Stimulated activated naive CD8-positive, alpha-beta T cell treated with anti-CD3 and anti-CD28 coated beads, Interleukin-15, Interleukin-2, amounts not matched to agents 100 ng/mL and 50 ng/mL, for 24 hours (primary cell): ENCODE results near the gene SLC25A47.
"Not testable (repeated sequence)": the region's sequence is repeated elsewhere in the genome, so short reads cannot be mapped to it uniquely, and the experiment has no call there.

Source experiments
- H3K27ac Mint-ChIP-seq: one replicate; pipeline ENCODE4 v1.8.0; 2021; ENCODE audit warnings: mild to moderate bottlenecking, mixed read lengths
- H3K27me3 Mint-ChIP-seq: one replicate; pipeline ENCODE4 v1.8.0; 2021; ENCODE audit warnings: mixed read lengths
- H3K36me3 Mint-ChIP-seq: one replicate; pipeline ENCODE4 v1.8.0; 2021; ENCODE audit warnings: low read depth, mixed read lengths
- H3K4me1 Mint-ChIP-seq: one replicate; pipeline ENCODE4 v1.8.0; 2021; ENCODE audit warnings: low read depth, mixed read lengths
- H3K4me3 Mint-ChIP-seq: one replicate; pipeline ENCODE4 v1.8.0; 2021; ENCODE audit warnings: mild to moderate bottlenecking, mixed read lengths
- H3K9me3 Mint-ChIP-seq: one replicate; pipeline ENCODE4 v1.8.0; 2021; ENCODE audit warnings: mixed read lengths

Gene SLC25A47

GRCh38 chr14:100336618-100337530 lies 13.7 kb downstream of the SLC25A47 start:
- no peak overlapping the region for H3K4me3 Mint-ChIP-seq
- H3K27me3 Mint-ChIP-seq: no peaks in the 10 kb centered on the region
- H3K4me1 Mint-ChIP-seq: peaks cover 18% of the 10 kb centered on the region
- no peak overlapping the region for H3K27ac Mint-ChIP-seq
- H3K9me3 Mint-ChIP-seq: no peaks in the 10 kb centered on the region
- peaks cover 66% of the 10 kb centered on the region for H3K36me3 Mint-ChIP-seq

GRCh38 chr14:100339766-100340422 lies 16.8 kb downstream of the SLC25A47 start:
- Mint-ChIP-seq H3K4me3 (no peak overlapping the region), H3K27me3 (no peaks in the 10 kb centered on the region), H3K36me3 (peaks cover 81% of the 10 kb centered on the region), H3K27ac (peak overlapping the region; percentile 80), H3K9me3 (no peaks in the 10 kb centered on the region), H3K4me1 (peaks cover 33% of the 10 kb centered on the region)

- H3K4me1 Mint-ChIP-seq: peaks cover 33% of the 10 kb centered on the region
- peak overlapping the region; percentile 80 for H3K27ac Mint-ChIP-seq
- no peaks in the 10 kb centered on the region for H3K27me3 Mint-ChIP-seq
- H3K9me3 Mint-ChIP-seq: no peaks in the 10 kb centered on the region
- H3K36me3 Mint-ChIP-seq: peaks cover 78% of the 10 kb centered on the region
- H3K4me3 Mint-ChIP-seq: no peak overlapping the region
These were observed 17.3 kb downstream of the SLC25A47 start for GRCh38 chr14:100340423-100340813.

GRCh38 chr14:100341301-100342031 lies 18.3 kb downstream of the SLC25A47 start:
- no peaks in the 10 kb centered on the region for H3K27me3 Mint-ChIP-seq
- H3K36me3 Mint-ChIP-seq: peaks cover 77% of the 10 kb centered on the region
- H3K4me3 Mint-ChIP-seq: no peak overlapping the region

GRCh38 chr14:100342195-100342594 lies 19.1 kb downstream of the SLC25A47 start:
- H3K27ac Mint-ChIP-seq: peak overlapping the region; percentile 80
- peaks cover 75% of the 10 kb centered on the region for H3K36me3 Mint-ChIP-seq
- H3K27me3 Mint-ChIP-seq: no peaks in the 10 kb centered on the region
- H3K9me3 Mint-ChIP-seq: no peaks in the 10 kb centered on the region
- no peak overlapping the region for H3K4me3 Mint-ChIP-seq
- peaks cover 30% of the 10 kb centered on the region for H3K4me1 Mint-ChIP-seq

More at GRCh38 chr14:100341301-100342031, 18.3 kb downstream of the SLC25A47 start:
- Mint-ChIP-seq H3K27ac (peak overlapping the region; percentile 80), H3K4me1 (peaks cover 33% of the 10 kb centered on the region), H3K9me3 (no peaks in the 10 kb centered on the region)

GRCh38 chr14:100342826-100343225 lies 19.7 kb downstream of the SLC25A47 start:
- H3K27ac Mint-ChIP-seq, H3K9me3 Mint-ChIP-seq, H3K4me3 Mint-ChIP-seq, H3K27me3 Mint-ChIP-seq: not testable (repeated sequence)
- H3K4me1 Mint-ChIP-seq: peaks cover 30% of the 10 kb centered on the region
- peaks cover 71% of the 10 kb centered on the region for H3K36me3 Mint-ChIP-seq

- not testable (repeated sequence) for H3K4me3 Mint-ChIP-seq, H3K27me3 Mint-ChIP-seq, H3K9me3 Mint-ChIP-seq, H3K27ac Mint-ChIP-seq
- Mint-ChIP-seq H3K4me1 (peaks cover 30% of the 10 kb centered on the region), H3K36me3 (peaks cover 76% of the 10 kb centered on the region)
These were observed 21.5 kb downstream of the SLC25A47 start for GRCh38 chr14:100344657-100345056.

- Mint-ChIP-seq H3K27ac (no peak overlapping the region), H3K9me3 (no peaks in the 10 kb centered on the region), H3K4me1 (peaks cover 24% of the 10 kb centered on the region), H3K27me3 (no peaks in the 10 kb centered on the region), H3K36me3 (peaks cover 74% of the 10 kb centered on the region), H3K4me3 (no peak overlapping the region)
These were observed 22.6 kb downstream of the SLC25A47 start for GRCh38 chr14:100345711-100346110.

GRCh38 chr14:100346306-100347091 lies 23.4 kb downstream of the SLC25A47 start:
- Mint-ChIP-seq H3K27ac (no peak overlapping the region), H3K27me3 (no peaks in the 10 kb centered on the region), H3K9me3 (no peaks in the 10 kb centered on the region), H3K36me3 (peaks cover 75% of the 10 kb centered on the region), H3K4me1 (peaks cover 18% of the 10 kb centered on the region), H3K4me3 (no peak overlapping the region)

- Mint-ChIP-seq H3K9me3 (no peaks in the 10 kb centered on the region), H3K36me3 (peaks cover 70% of the 10 kb centered on the region), H3K4me3 (no peak overlapping the region), H3K27ac (no peak overlapping the region), H3K27me3 (no peaks in the 10 kb centered on the region), H3K4me1 (peaks cover under 1% of the 10 kb centered on the region)
These were observed 25.2 kb downstream of the SLC25A47 start for GRCh38 chr14:100348253-100348729.

- H3K27ac Mint-ChIP-seq: no peak overlapping the region
- H3K9me3 Mint-ChIP-seq: no peaks in the 10 kb centered on the region
- no peak overlapping the region for H3K4me3 Mint-ChIP-seq
- no peaks in the 10 kb centered on the region for H3K27me3 Mint-ChIP-seq
- H3K4me1 Mint-ChIP-seq: no peaks in the 10 kb centered on the region
- H3K36me3 Mint-ChIP-seq: peaks cover 70% of the 10 kb centered on the region
These were observed 25.9 kb downstream of the SLC25A47 start for GRCh38 chr14:100348784-100349685.

GRCh38 chr14:100350276-100350926 lies 27.3 kb downstream of the SLC25A47 start:
- Mint-ChIP-seq H3K27ac (peak overlapping the region; percentile 38), H3K27me3 (no peaks in the 10 kb centered on the region), H3K9me3 (no peaks in the 10 kb centered on the region), H3K4me1 (no peaks in the 10 kb centered on the region), H3K36me3 (peaks cover 78% of the 10 kb centered on the region), H3K4me3 (no peak overlapping the region)

GRCh38 chr14:100350986-100351385 lies 27.8 kb downstream of the SLC25A47 start:
- Mint-ChIP-seq H3K36me3 (peaks cover 81% of the 10 kb centered on the region), H3K27ac (peak overlapping the region; percentile 38), H3K9me3 (no peaks in the 10 kb centered on the region), H3K27me3 (no peaks in the 10 kb centered on the region), H3K4me1 (no peaks in the 10 kb centered on the region), H3K4me3 (no peak overlapping the region)
